Activated naive CD8-positive, alpha-beta T cell treated with anti-CD3 and anti-CD28 coated beads, Interleukin-2, amount 10 ng/mL, durations not matched to agents 7 days and 5 days (primary cell): Measurements from ENCODE around the gene DHX16. TPM values are rescaled to one million over a fixed set of nuclear protein-coding genes. Genes with fewer than 3 reads are reported as not detected.

ENCODE experiments used
- ATAC-seq: fragments of 150-1000 bp; cut with Tn5 transposase; one replicate; pipeline ENCODE4 v1.10.0; 2021; ENCODE audit warnings: low read depth, moderate library complexity
- POLR2A ChIA-PET: fragments of 350-600 bp; sonication (Branson Sonifier 250); formaldehyde crosslinking; loops from one replicate; lab custom pipeline; 2021; ENCODE audit warnings: antibody characterized with exemption; lab: Charles Lee
- DNase-seq: peaks from one replicate; pipeline ENCODE4 v3.0.0; 2021
- H3K27ac Mint-ChIP-seq: one replicate; pipeline ENCODE4 v1.8.0; 2022; ENCODE audit warnings: mild to moderate bottlenecking, mixed read lengths
- H3K27me3 Mint-ChIP-seq: one replicate; pipeline ENCODE4 v1.8.0; 2022; ENCODE audit warnings: mild to moderate bottlenecking, moderate library complexity, mixed read lengths
- H3K36me3 Mint-ChIP-seq: one replicate; pipeline ENCODE4 v1.8.0; 2021; ENCODE audit warnings: mild to moderate bottlenecking, mixed read lengths
- H3K4me1 Mint-ChIP-seq: one replicate; pipeline ENCODE4 v1.8.0; 2021; ENCODE audit warnings: mixed read lengths
- H3K4me3 Mint-ChIP-seq: one replicate; pipeline ENCODE4 v1.8.0; 2022; ENCODE audit warnings: mild to moderate bottlenecking, moderate library complexity, mixed read lengths
- H3K9me3 Mint-ChIP-seq: one replicate; pipeline ENCODE4 v1.8.0; 2021; ENCODE audit warnings: mixed read lengths
- total RNA-seq, 2 experiments: library from RNA; stranded (reverse); gene quantifications; one replicate each; pipeline ENCODE4 v1.2.3, GENCODE V29; 2021

The DHX16 gene
- total RNA-seq, 2 experiments from 2014 or later, result 42.9 to 44.2 TPM

GRCh38 chr6:30613251-30614043 is 59.4 kb downstream of the DHX16 start:
- DNase-seq (no peak), ATAC-seq (no peak)
- POLR2A ChIA-PET, result interaction anchor here (0.6 to 4.8 kb wide), 17 partner anchors 14 to 400 kb away, joined by 3 to 69 read pairs (median 3); partner anchors contain the start of genes ABCF1, DHX16, PRR3 and TRIM26
- H3K4me1 Mint-ChIP-seq, result peaks cover 49% of the 10 kb centered on the region
- H3K4me3 Mint-ChIP-seq, result peak overlapping the region; percentile 95
- H3K9me3 Mint-ChIP-seq, result no peaks in the 10 kb centered on the region
- peak overlapping the region; percentile 71 for H3K27ac Mint-ChIP-seq
- no peaks in the 10 kb centered on the region for H3K27me3 Mint-ChIP-seq
- peaks cover 60% of the 10 kb centered on the region for H3K36me3 Mint-ChIP-seq

- peaks cover 62% of the 10 kb centered on the region for H3K36me3 Mint-ChIP-seq
- H3K27me3 Mint-ChIP-seq, result no peaks in the 10 kb centered on the region
- H3K27ac Mint-ChIP-seq, result peak overlapping the region; percentile 43
- no peak overlapping the region for H3K4me3 Mint-ChIP-seq
- H3K9me3 Mint-ChIP-seq, result no peaks in the 10 kb centered on the region
- POLR2A ChIA-PET, result interaction anchor here (0.6 to 4.8 kb wide), 15 partner anchors 11 to 1061 kb away, joined by 3 to 69 read pairs (median 3); partner anchors contain the start of genes ABCF1, DHX16, PRR3 and TRIM26
- peaks cover 49% of the 10 kb centered on the region for H3K4me1 Mint-ChIP-seq
- ATAC-seq (no peak), DNase-seq (no peak)
Observed at GRCh38 chr6:30612687-30613248, 60.0 kb downstream of the DHX16 start.

- Mint-ChIP-seq H3K4me3 (peak overlapping the region; percentile 15), H3K36me3 (peaks cover 66% of the 10 kb centered on the region), H3K4me1 (peaks cover 53% of the 10 kb centered on the region), H3K27ac (no peak overlapping the region), H3K27me3 (no peaks in the 10 kb centered on the region), H3K9me3 (no peaks in the 10 kb centered on the region)
- DNase-seq (no peak), ATAC-seq (no peak)
- POLR2A ChIA-PET, result interaction anchor here (0.6 to 4.8 kb wide), 7 partner anchors 11 to 1061 kb away, joined by 3 to 69 read pairs (median 5); partner anchors contain the start of genes ABCF1 and TUBB
Observed at GRCh38 chr6:30612213-30612612, 60.6 kb downstream of the DHX16 start.

GRCh38 chr6:30611856-30612194 is 61.0 kb downstream of the DHX16 start:
- Mint-ChIP-seq H3K4me1 (peaks cover 51% of the 10 kb centered on the region), H3K9me3 (no peaks in the 10 kb centered on the region), H3K36me3 (peaks cover 62% of the 10 kb centered on the region), H3K4me3 (no peak overlapping the region), H3K27ac (no peak overlapping the region), H3K27me3 (no peaks in the 10 kb centered on the region)
- ATAC-seq (no peak), DNase-seq (no peak)
- POLR2A ChIA-PET, result interaction anchor here (2.5 to 4.8 kb wide), 2 partner anchors 12 to 119 kb away, joined by 11 to 69 read pairs; no protein-coding TSS in a partner anchor

- Mint-ChIP-seq H3K4me3 (no peak overlapping the region), H3K9me3 (no peaks in the 10 kb centered on the region), H3K4me1 (peaks cover 53% of the 10 kb centered on the region), H3K27me3 (no peaks in the 10 kb centered on the region), H3K27ac (peak overlapping the region; percentile 40), H3K36me3 (peaks cover 62% of the 10 kb centered on the region)
- no peak for DNase-seq
- ATAC-seq, result no peak
- POLR2A ChIA-PET, result interaction anchor here (1.2 to 4.8 kb wide), 3 partner anchors 12 to 41 kb away, joined by 4 to 69 read pairs (median 11); partner anchors contain the start of gene ABCF1
Observed at GRCh38 chr6:30611150-30611855, 61.5 kb downstream of the DHX16 start.

- peaks cover 58% of the 10 kb centered on the region for H3K36me3 Mint-ChIP-seq
- DNase-seq (no peak), ATAC-seq (no peak)
- no peaks in the 10 kb centered on the region for H3K9me3 Mint-ChIP-seq
- POLR2A ChIA-PET, result interaction anchor here (0.6 to 1.6 kb wide), 3 partner anchors 10 to 39 kb away, joined by 3 to 11 read pairs (median 4); partner anchors contain the start of gene ABCF1
- H3K4me3 Mint-ChIP-seq, result no peak overlapping the region
- no peaks in the 10 kb centered on the region for H3K27me3 Mint-ChIP-seq
- peak overlapping the region; percentile 49 for H3K27ac Mint-ChIP-seq
- H3K4me1 Mint-ChIP-seq, result peaks cover 54% of the 10 kb centered on the region
Observed at GRCh38 chr6:30610065-30610464, 62.7 kb downstream of the DHX16 start.

GRCh38 chr6:30603961-30604360 is 68.8 kb downstream of the DHX16 start:
- no peak for DNase-seq
- peaks cover 48% of the 10 kb centered on the region for H3K36me3 Mint-ChIP-seq
- peaks cover 24% of the 10 kb centered on the region for H3K4me1 Mint-ChIP-seq
- no peak for ATAC-seq
- no peak overlapping the region for H3K4me3 Mint-ChIP-seq
- H3K9me3 Mint-ChIP-seq, result no peaks in the 10 kb centered on the region
- POLR2A ChIA-PET, result interaction anchor here (1.1 kb wide), 1 partner anchor 33 kb away, joined by 3 read pairs; the partner anchor contains the start of gene ABCF1
- no peaks in the 10 kb centered on the region for H3K27me3 Mint-ChIP-seq
- no peak overlapping the region for H3K27ac Mint-ChIP-seq

Other genes with a start within 250 kb of the DHX16 start
- gene HLA-E, start 183.5 kb downstream of the DHX16 start, total RNA-seq, result 100 to 1,000 TPM; 957 to 962 TPM
- gene GNL1, start 116.5 kb downstream of the DHX16 start, total RNA-seq, result 10 to 100 TPM; 84.3 to 88.6 TPM
- 10 to 100 TPM; 19.9 to 22.5 TPM for gene PRR3, start 115.7 kb downstream of the DHX16 start, total RNA-seq
- 10 to 100 TPM; 67.5 to 70.4 TPM for gene ABCF1, start 101.6 kb downstream of the DHX16 start, total RNA-seq
- 100 to 1,000 TPM; 140 to 151 TPM for gene PPP1R10, start 55.8 kb downstream of the DHX16 start, total RNA-seq
- gene MRPS18B, start 55.2 kb downstream of the DHX16 start, total RNA-seq, result 10 to 100 TPM; 43.8 to 44.5 TPM
- gene ATAT1, start 46.1 kb downstream of the DHX16 start, total RNA-seq, result 10 to 100 TPM; 11.2 to 13.5 TPM
- gene C6orf136, start 25.9 kb downstream of the DHX16 start, total RNA-seq, result 10 to 100 TPM; 33.5 to 34.3 TPM
- gene PPP1R18, start 13.6 kb upstream of the DHX16 start, total RNA-seq, result 100 to 1,000 TPM; 245 to 251 TPM
- 10 to 100 TPM; 33.1 to 33.9 TPM for gene NRM, start 18.0 kb upstream of the DHX16 start, total RNA-seq
- 10 to 100 TPM; 50.2 to 52.2 TPM for gene MDC1, start 44.3 kb upstream of the DHX16 start, total RNA-seq
- 1,000 to 10,000 TPM; 1,168 to 1,207 TPM for gene TUBB, start 47.3 kb upstream of the DHX16 start, total RNA-seq
- gene FLOT1, start 69.7 kb upstream of the DHX16 start, total RNA-seq, result 100 to 1,000 TPM; 261 to 271 TPM
- 10 to 100 TPM; 49.1 to 52.7 TPM for gene IER3, start 71.5 kb upstream of the DHX16 start, total RNA-seq
- gene DDR1, start 211.5 kb upstream of the DHX16 start, total RNA-seq, result 10 to 100 TPM; 10.9 to 11.3 TPM
- 10 to 100 TPM; 26.7 to 36.2 TPM for gene GTF2H4, start 235.2 kb upstream of the DHX16 start, total RNA-seq
- 10 to 100 TPM; 38.0 to 43.1 TPM for gene VARS2, start 241.2 kb upstream of the DHX16 start, total RNA-seq